ENCODE data around the gene ANKS3.

ANKS3 gene

GRCh38 chr16:4688674-4689045, 45.4 kb downstream of the ANKS3 start:
- Histone ChIP-seq H3K4me3 (ENCODE audit: low read depth, low read length) (no peak overlapping the region), H3K27ac (no peak overlapping the region), H3K36me3 (peaks cover 27% of the 10 kb centered on the region), H3K9me3 (ENCODE audit: severe bottlenecking) (no peaks in the 10 kb centered on the region), H3K27me3 (ENCODE audit: insufficient read depth, low read depth, severe bottlenecking) (no peaks in the 10 kb centered on the region)
- DNase-seq = no peak
- no peak for TF ChIP-seq CTCF (IDR thresholded peaks at IDR 0.05; ENCODE audit: low read depth, low read length)

GRCh38 chr16:4687946-4688673, 46.0 kb downstream of the ANKS3 start:
- H3K27me3 ChIP-seq (ENCODE audit: insufficient read depth, low read depth, severe bottlenecking) = no peaks in the 10 kb centered on the region
- no peak overlapping the region for H3K4me3 ChIP-seq (ENCODE audit: low read depth, low read length)
- H3K36me3 ChIP-seq = peaks cover 26% of the 10 kb centered on the region

DNA sequence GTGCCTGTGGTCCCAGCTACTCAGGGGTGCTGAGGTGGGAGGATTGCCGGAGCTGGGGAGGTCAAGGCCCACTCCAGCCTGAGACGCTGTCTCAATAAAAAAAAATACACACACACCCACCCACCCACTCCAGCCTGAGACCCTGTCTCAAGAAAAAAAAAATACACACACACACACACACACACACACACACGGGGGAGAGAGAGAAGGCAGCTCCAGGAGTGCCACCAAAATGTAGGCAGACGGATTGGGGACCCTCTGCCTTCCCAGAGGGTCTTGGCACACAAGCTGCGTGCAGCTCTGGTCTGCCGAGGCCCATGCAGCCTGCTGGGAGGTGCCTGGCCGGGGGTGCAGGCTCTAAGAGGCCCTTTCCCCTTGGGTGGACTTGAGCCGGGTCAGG, 46.7 kb downstream of the ANKS3 start:
- no peak for TF ChIP-seq CTCF (IDR thresholded peaks at IDR 0.05; ENCODE audit: low read depth, low read length)
- Histone ChIP-seq H3K27me3 (ENCODE audit: insufficient read depth, low read depth, severe bottlenecking) (no peaks in the 10 kb centered on the region), H3K4me3 (ENCODE audit: low read depth, low read length) (no peak overlapping the region), H3K36me3 (peaks cover 26% of the 10 kb centered on the region), H3K9me3 (ENCODE audit: severe bottlenecking) (no peaks in the 10 kb centered on the region), H3K27ac (no peak overlapping the region)
- DNase-seq = no peak

More at GRCh38 chr16:4687946-4688673, 46.0 kb downstream of the ANKS3 start:
- Histone ChIP-seq H3K27ac (no peak overlapping the region), H3K9me3 (ENCODE audit: severe bottlenecking) (no peaks in the 10 kb centered on the region)
- no peak for DNase-seq
- TF ChIP-seq CTCF (IDR thresholded peaks at IDR 0.05; ENCODE audit: low read depth, low read length) = no peak

GRCh38 chr16:4686497-4687210, 47.4 kb downstream of the ANKS3 start:
- no peak for TF ChIP-seq CTCF (IDR thresholded peaks at IDR 0.05; ENCODE audit: low read depth, low read length)
- Histone ChIP-seq H3K27me3 (ENCODE audit: insufficient read depth, low read depth, severe bottlenecking) (no peaks in the 10 kb centered on the region), H3K27ac (no peak overlapping the region), H3K36me3 (peaks cover 26% of the 10 kb centered on the region), H3K9me3 (ENCODE audit: severe bottlenecking) (no peaks in the 10 kb centered on the region), H3K4me3 (ENCODE audit: low read depth, low read length) (no peak overlapping the region)
- no peak for DNase-seq

DNA sequence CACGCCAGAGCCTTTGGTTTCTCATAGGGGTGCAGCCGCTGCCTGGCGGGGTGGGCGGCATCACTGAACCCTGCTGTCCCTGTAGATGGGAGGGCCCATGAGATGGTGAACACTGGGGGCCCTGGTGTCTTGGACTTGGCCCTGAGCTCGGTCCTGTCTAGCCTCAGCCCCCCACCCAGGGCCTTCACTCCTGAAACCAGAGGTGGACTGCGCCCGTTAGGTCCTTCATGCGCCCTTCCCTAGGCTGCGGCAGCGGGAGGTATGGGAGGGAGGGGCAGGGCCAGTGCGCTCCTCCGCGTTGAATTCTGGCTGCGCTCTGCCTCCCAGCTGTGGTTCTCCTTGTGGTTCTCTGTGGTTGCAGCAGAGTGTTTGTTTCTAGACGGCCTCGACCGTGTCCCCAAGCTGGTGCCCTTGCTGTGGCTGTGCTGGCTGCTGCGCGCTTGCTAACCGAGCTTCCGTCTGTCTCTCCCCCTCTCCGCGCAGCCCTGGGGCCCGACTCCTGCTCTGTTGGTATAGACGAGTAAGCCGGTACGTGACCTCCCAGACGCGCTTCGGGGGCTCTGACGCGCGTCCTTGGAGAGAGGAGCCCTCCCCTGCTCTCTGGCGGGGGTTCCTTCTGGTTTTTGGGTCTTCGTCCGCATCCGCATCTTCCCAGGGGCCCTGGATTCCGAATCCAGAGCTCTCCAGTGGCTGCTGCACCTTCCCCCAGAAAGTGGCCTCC, 48.1 kb downstream of the ANKS3 start:
- no peak for DNase-seq
- H3K27ac ChIP-seq = no peak overlapping the region
- H3K9me3 ChIP-seq (ENCODE audit: severe bottlenecking) = no peaks in the 10 kb centered on the region
- no peaks in the 10 kb centered on the region for H3K27me3 ChIP-seq (ENCODE audit: insufficient read depth, low read depth, severe bottlenecking)
- H3K36me3 ChIP-seq = peaks cover 26% of the 10 kb centered on the region
- no peak for TF ChIP-seq CTCF (IDR thresholded peaks at IDR 0.05; ENCODE audit: low read depth, low read length)
- no peak overlapping the region for H3K4me3 ChIP-seq (ENCODE audit: low read depth, low read length)

Data from WERI-Rb-1 (cell line).